Common myeloid progenitor, CD34-positive (primary cell): ENCODE data around the gene PRAMEF5.
"Not testable (repeated sequence)": the region's sequence is repeated elsewhere in the genome, so short reads cannot be mapped to it uniquely, and the experiment has no call there.

Experiments used
- CTCF ChIA-PET: fragments of 350-600 bp; sonication (Branson Sonifier 250); formaldehyde crosslinking; loops from one replicate; lab custom pipeline; 2021; ENCODE audit warnings: antibody characterized with exemption; lab: Charles Lee
- POLR2A ChIA-PET: fragments of 350-600 bp; sonication (Branson Sonifier 250); formaldehyde crosslinking; loops from one replicate; lab custom pipeline; 2021; ENCODE audit warnings: antibody characterized with exemption; lab: Charles Lee
- DNase-seq, 3 donors: peaks; one replicate each; pipeline versions ENCODE4 v3.0.0 to v3.0.0-alpha.2; 2013
- H3K27ac ChIP-seq, 2 experiments: 1 replicate in 1 of 2; 2 replicates in 1 of 2; pipeline ENCODE4 v1.7.0; 2013; ENCODE audit warnings: inconsistent platforms in 2 of 2, low read length in 2 of 2, mild to moderate bottlenecking in 2 of 2, low read depth in 1 of 2, moderate library complexity in 1 of 2; ENCODE audit not compliant: severe bottlenecking in 2 of 2, insufficient read depth in 1 of 2, poor library complexity in 1 of 2
- H3K27me3 ChIP-seq, 5 experiments: replicated peaks in 2 of 5; 1 replicate in 3 of 5; 2 replicates in 2 of 5; pipeline versions ENCODE4 v1.6.1 to v1.7.0; 2013; ENCODE audit warnings: low read length in 4 of 5, mild to moderate bottlenecking in 2 of 5, moderate library complexity in 2 of 5, inconsistent platforms in 1 of 5; ENCODE audit not compliant: insufficient read depth in 5 of 5, control insufficient read depth in 4 of 5
- H3K36me3 ChIP-seq, 4 experiments: 1 replicate in 2 of 4; 2 replicates in 2 of 4; pipeline versions ENCODE4 v1.6.1 to v1.7.0; 2013; ENCODE audit warnings: low read length in 3 of 4, control low read depth in 1 of 4, mild to moderate bottlenecking in 1 of 4; ENCODE audit not compliant: control insufficient read depth in 4 of 4, insufficient read depth in 4 of 4
- H3K4me1 ChIP-seq, 4 experiments: 1 replicate in 3 of 4; 2 replicates in 1 of 4; pipeline versions ENCODE4 v1.6.1 to v1.7.1; 2013; ENCODE audit warnings: low read length in 3 of 4, mild to moderate bottlenecking in 3 of 4, control low read depth in 1 of 4, inconsistent platforms in 1 of 4, moderate library complexity in 1 of 4; ENCODE audit not compliant: control insufficient read depth in 4 of 4, insufficient read depth in 4 of 4; ENCODE audit errors: control extremely low read depth in 1 of 4
- H3K4me3 ChIP-seq, 7 experiments: 1 replicate in 4 of 7; 2 replicates in 3 of 7; pipeline versions ENCODE4 v1.5.1 to v1.7.0; 2013; ENCODE audit warnings: mild to moderate bottlenecking in 7 of 7, low read length in 6 of 7, moderate library complexity in 6 of 7, inconsistent platforms in 2 of 7, low read depth in 2 of 7, control low read depth in 1 of 7; ENCODE audit not compliant: insufficient read depth in 4 of 7, control insufficient read depth in 1 of 7; ENCODE audit errors: extremely low read depth in 1 of 7
- H3K9me3 ChIP-seq, 5 experiments: 1 replicate in 4 of 5; 2 replicates in 1 of 5; pipeline versions ENCODE4 v1.6.1 to v1.7.1; 2013; ENCODE audit warnings: low read length in 4 of 5, mild to moderate bottlenecking in 2 of 5, inconsistent platforms in 1 of 5, low read depth in 1 of 5, moderate library complexity in 1 of 5; ENCODE audit not compliant: control insufficient read depth in 4 of 5, insufficient read depth in 2 of 5; ENCODE audit errors: control extremely low read depth in 1 of 5
- WGBS: methylation state at CpG from one replicate; pipeline ENCODE4 v1.1.5; 2013; ENCODE audit not compliant: insufficient coverage; 5-methylcytosine and 5-hydroxymethylcytosine counted together

The PRAMEF5 gene

GRCh38 chr1:13277016-13277415, 23.0 kb downstream of the PRAMEF5 start:
- H3K36me3 ChIP-seq, DNase-seq, H3K27ac ChIP-seq, H3K4me3 ChIP-seq, POLR2A ChIA-PET, H3K27me3 ChIP-seq, H3K4me1 ChIP-seq, CTCF ChIA-PET, H3K9me3 ChIP-seq: not testable (repeated sequence)
- WGBS: no CpG with 5 or more reads among the region's 6 CpGs

DNA sequence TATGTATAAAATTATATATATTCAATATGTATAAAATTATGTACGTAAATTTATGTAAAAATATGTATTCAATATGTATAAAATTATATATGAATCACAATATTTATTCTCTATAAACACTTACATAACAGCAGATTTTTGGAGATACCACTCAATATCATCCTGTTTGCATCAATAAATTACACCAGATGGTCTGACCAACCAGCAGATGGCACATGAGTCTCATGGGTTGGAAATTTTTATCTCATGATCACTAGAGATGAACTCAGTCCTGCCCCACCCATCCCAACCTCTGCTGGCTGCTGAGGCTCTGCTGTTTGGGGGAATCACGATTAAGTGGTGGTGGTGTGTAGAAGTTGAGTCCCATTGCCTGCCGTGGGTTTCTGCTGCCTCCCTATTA, 25.6 kb downstream of the PRAMEF5 start:
- H3K9me3 ChIP-seq, H3K27ac ChIP-seq, DNase-seq, H3K36me3 ChIP-seq, H3K4me3 ChIP-seq, H3K4me1 ChIP-seq, H3K27me3 ChIP-seq, CTCF ChIA-PET, POLR2A ChIA-PET: not testable (repeated sequence)
- WGBS: 80% methylated on average over 1 of the region's 3 CpGs

DNA sequence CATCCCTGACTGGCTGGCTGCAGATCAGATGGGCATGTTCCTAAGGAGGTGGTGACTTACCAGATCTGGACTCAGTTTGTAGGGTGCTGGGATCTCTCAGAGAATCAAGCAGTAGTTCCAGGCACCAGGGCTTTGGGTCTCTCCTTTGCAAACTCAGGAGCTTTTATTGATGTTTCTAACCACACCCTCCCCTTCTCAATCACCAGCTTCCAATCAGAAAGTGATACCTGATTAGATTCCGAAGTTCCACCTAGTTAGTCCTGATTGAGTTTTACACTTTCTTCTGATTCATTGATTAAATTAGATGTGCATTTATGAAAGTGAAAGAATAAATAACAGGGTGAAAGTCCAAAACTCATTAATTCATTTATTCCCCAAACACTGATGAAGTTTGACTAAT, 31.0 kb downstream of the PRAMEF5 start, which contains the start of gene PRAMEF8:
Gene PRAMEF8 (minus strand): TSS at position 101 of the 400 bp plus-strand sequence. CDS start 1,046 bp downstream, outside the sequence.
- POLR2A ChIA-PET, DNase-seq, H3K4me3 ChIP-seq, H3K27ac ChIP-seq, H3K27me3 ChIP-seq, H3K36me3 ChIP-seq, H3K4me1 ChIP-seq, H3K9me3 ChIP-seq, CTCF ChIA-PET: not testable (repeated sequence)
- WGBS: no CpG with 5 or more reads among the region's 1 CpG

DNA sequence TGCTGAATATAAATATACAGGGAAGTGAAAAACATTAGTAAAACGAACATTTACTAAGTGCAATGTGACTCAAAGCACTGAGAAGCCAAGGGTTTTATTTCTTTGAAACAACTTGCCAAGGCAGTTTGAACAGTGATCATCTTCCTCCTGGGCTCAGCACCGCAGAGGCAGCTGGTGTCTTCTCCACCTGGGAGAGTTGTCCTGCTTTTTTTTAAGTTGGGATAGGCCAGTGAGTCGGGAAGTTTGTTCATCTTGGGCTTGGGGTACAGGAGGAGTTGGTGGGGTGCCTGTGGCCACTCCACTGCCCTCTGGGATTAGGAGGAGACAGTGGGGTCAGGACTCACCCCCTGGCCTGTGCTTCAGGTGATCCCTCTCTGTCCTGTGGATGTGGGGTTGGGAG, 35.0 kb downstream of the PRAMEF5 start:
- WGBS: no CpG with 5 or more reads among the region's 3 CpGs

DNA sequence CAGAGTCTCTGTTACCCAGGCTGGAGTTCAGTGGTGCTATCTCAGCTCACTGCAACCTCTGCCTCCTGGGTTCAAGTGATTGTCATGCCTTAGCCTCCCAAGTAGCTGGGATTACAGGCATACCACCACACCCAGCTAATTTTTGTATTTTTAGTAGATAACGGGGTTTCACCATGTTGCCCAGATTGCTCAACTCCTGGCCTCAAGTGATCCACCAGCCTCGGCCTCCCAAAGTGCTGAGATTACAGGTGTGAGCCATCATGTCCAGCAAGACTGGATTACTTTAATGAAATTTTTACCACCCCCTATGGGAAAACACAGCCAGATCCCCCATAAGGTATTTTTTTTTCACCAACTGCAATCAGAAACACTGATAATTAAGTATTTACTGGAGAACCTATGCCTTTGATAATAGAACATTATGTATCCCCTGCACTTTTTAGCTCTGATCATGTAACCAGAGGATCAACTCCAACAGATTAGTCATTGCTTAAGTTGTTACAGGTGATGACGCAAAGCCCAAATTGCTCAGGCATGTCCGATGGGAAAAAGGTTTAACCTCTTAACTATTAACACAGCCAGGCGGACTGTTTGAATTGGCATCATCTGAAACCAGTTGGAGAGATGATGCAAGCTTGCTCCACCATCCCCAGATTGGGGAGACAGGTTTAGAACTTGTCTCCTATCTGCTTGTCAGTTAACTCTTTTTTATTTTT, 43.4 kb downstream of the PRAMEF5 start:
- DNase-seq, H3K4me3 ChIP-seq, H3K27me3 ChIP-seq, H3K27ac ChIP-seq, H3K9me3 ChIP-seq, CTCF ChIA-PET, H3K36me3 ChIP-seq, POLR2A ChIA-PET, H3K4me1 ChIP-seq: not testable (repeated sequence)
- WGBS: no CpG with 5 or more reads among the region's 5 CpGs

More for the DNA sequence above, 35.0 kb downstream of the PRAMEF5 start:
- H3K36me3 ChIP-seq, DNase-seq, H3K4me3 ChIP-seq, H3K9me3 ChIP-seq, H3K27ac ChIP-seq, CTCF ChIA-PET, H3K4me1 ChIP-seq, H3K27me3 ChIP-seq, POLR2A ChIA-PET: not testable (repeated sequence)

DNA sequence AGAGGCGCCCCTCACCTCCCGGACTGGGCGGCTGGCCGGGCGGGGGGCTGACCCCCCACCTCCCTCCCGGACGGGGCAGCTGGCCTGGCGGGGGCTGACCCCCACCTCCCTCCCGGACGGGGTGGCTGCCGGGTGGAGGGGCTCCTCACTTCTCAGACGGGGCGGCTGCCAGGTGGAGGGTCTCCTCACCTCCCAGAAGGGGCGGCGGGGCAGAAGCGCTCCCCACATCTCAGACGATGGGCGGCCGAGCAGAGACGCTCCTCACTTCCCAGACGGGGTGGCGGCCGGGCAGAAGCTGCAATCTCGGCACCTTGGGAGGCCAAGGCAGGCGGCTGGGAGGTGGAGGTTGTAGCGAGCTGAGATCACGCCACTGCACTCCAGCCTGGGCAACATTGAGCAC, 44.7 kb downstream of the PRAMEF5 start:
- H3K27me3 ChIP-seq, POLR2A ChIA-PET, DNase-seq, H3K36me3 ChIP-seq, CTCF ChIA-PET, H3K9me3 ChIP-seq, H3K4me1 ChIP-seq, H3K4me3 ChIP-seq, H3K27ac ChIP-seq: not testable (repeated sequence)
- WGBS: no CpG with 5 or more reads among the region's 27 CpGs

- H3K27ac ChIP-seq, H3K9me3 ChIP-seq, H3K27me3 ChIP-seq, H3K36me3 ChIP-seq, POLR2A ChIA-PET, DNase-seq, H3K4me1 ChIP-seq, H3K4me3 ChIP-seq, CTCF ChIA-PET: not testable (repeated sequence)
These were observed 48.2 kb downstream of the PRAMEF5 start for GRCh38 chr1:13302197-13302596.
